ENCODE results near the gene ZNF79. TPM values are rescaled to one million over a fixed set of nuclear protein-coding genes. Genes with fewer than 3 reads are reported as not detected.

ZNF79 gene
- polyA plus RNA-seq, 1 experiment, result 5.6 TPM

Small RNAs within 50 kb of the gene (small RNA-seq; reads per million reads assigned to genes)
- gene RF00019 (ENCODE audit: insufficient read length, low read depth) (not detected), gene SNORA65 (ENCODE audit: insufficient read length, low read depth) (74.5 reads per million, percentile 88 among the genes with 10 or more reads in this experiment)

Other genes starting within 250 kb of the ZNF79 start
- gene GARNL3, start 159.6 kb upstream of the ZNF79 start, polyA plus RNA-seq (2011; rRNA removed), result 2.2 and 2.7 TPM in 2 replicates
- gene SLC2A8, start 27.2 kb upstream of the ZNF79 start, polyA plus RNA-seq (2011; rRNA removed), result 5.4 and 6.3 TPM in 2 replicates
- 2,379 and 2,541 TPM in 2 replicates for gene RPL12, start 27.0 kb downstream of the ZNF79 start, polyA plus RNA-seq (2011; rRNA removed)
- 3.4 and 4.8 TPM in 2 replicates for gene LRSAM1, start 27.1 kb downstream of the ZNF79 start, polyA plus RNA-seq (2011; rRNA removed)
- 19.8 and 25.0 TPM in 2 replicates for gene STXBP1, start 187.9 kb downstream of the ZNF79 start, polyA plus RNA-seq (2011; rRNA removed)

Data from AG04450 (cell line).